HUDEP-2 (cell line): ENCODE measurements around the gene OR51E1.

Experiments used
- DNase-seq, 76 experiments: peaks; one replicate each; lab custom pipeline; 2025; ENCODE audit not compliant: unreplicated experiment in 76 of 76; lab: John Stamatoyannopoulos, UW

Gene OR51E1

DNA sequence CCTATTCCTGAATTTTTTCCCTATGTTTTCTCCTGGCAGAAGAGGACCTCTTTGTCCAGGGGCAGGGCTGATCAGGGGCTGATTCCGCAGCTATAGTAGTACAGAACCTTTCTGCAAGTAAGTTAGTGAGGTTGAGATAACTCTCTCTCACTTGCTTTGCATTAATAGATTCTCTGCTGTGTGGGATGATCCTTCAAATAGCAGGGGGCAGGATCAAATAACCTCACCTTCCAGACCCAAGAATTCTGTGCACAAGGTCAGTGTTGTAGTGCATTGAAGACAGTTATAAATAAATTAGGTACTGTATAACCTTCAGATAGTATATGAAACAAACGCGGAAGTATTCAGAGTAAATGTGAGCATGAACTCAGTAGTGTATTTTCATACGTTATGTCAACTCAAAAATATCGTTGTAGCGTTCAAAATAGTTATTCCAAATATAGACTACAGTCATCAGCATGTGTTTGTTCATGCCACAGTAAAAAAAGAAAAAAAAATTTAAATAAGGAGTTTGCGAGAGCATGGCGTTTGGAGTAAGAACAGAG is 61.1 kb downstream of the OR51E1 start:
- no peak for DNase-seq
